GM15510 (cell line): ENCODE data around the gene MYOD1.

ENCODE experiments used
- POLR2A ChIP-seq: IDR thresholded peaks from 3 replicates; pipeline ENCODE4 v1.6.1; 2011; ENCODE audit warnings: borderline replicate concordance; ENCODE audit not compliant: insufficient read length; ENCODE audit errors: extremely low read depth

The MYOD1 gene

GRCh38 chr11:17695454-17696441 is 23.6 kb upstream of the MYOD1 start:
- no peak for TF ChIP-seq POLR2A

GRCh38 chr11:17696741-17697140 is 22.6 kb upstream of the MYOD1 start:
- no peak for TF ChIP-seq POLR2A

GRCh38 chr11:17697175-17697949 is 22.0 kb upstream of the MYOD1 start:
- no peak for TF ChIP-seq POLR2A

- no peak for TF ChIP-seq POLR2A
Observed at GRCh38 chr11:17699147-17700114, 19.9 kb upstream of the MYOD1 start.

GRCh38 chr11:17700991-17701390 is 18.4 kb upstream of the MYOD1 start:
- no peak for TF ChIP-seq POLR2A

- TF ChIP-seq POLR2A, result no peak
Observed at GRCh38 chr11:17702876-17703275, 16.5 kb upstream of the MYOD1 start.

- no peak for TF ChIP-seq POLR2A
Observed at GRCh38 chr11:17703951-17704350, 15.4 kb upstream of the MYOD1 start.

- no peak for TF ChIP-seq POLR2A
Observed at GRCh38 chr11:17707830-17708229, 11.5 kb upstream of the MYOD1 start.

- no peak for TF ChIP-seq POLR2A
Observed at GRCh38 chr11:17711836-17712235, 7.5 kb upstream of the MYOD1 start.

GRCh38 chr11:17713851-17714250 is 5.5 kb upstream of the MYOD1 start:
- no peak for TF ChIP-seq POLR2A

- no peak for TF ChIP-seq POLR2A
Observed at GRCh38 chr11:17714356-17714854, 5.0 kb upstream of the MYOD1 start.

GRCh38 chr11:17714870-17715269 is 4.5 kb upstream of the MYOD1 start:
- TF ChIP-seq POLR2A, result no peak

- TF ChIP-seq POLR2A, result no peak
Observed at GRCh38 chr11:17716807-17717206, 2.6 kb upstream of the MYOD1 start.

- TF ChIP-seq POLR2A, result no peak
Observed at GRCh38 chr11:17718015-17718414, 1.4 kb upstream of the MYOD1 start.
